ENCODE data around the gene MED13L.

GRCh38 chr12:116054280-116054679 is 223.2 kb downstream of the MED13L start:
- TF ChIP-seq CTCF (IDR thresholded peaks at IDR 0.05; ENCODE audit: insufficient read depth, low read length, poor library complexity, severe bottlenecking) (no peak), EZH2phosphoT487 (conservative IDR thresholded peaks at IDR 0.05; ENCODE audit: low read length) (no peak)

Data from SU-DHL-6 (cell line).